CD4-positive, alpha-beta memory T cell (primary cell): Measurements from ENCODE around the gene IRF6. TPM values are rescaled to one million over a fixed set of nuclear protein-coding genes. Genes with fewer than 3 reads are reported as not detected.

Experiments used
- CTCF ChIA-PET: fragments of 350-600 bp; sonication (Branson Sonifier 250); formaldehyde crosslinking; loops from one replicate; lab custom pipeline; 2021; ENCODE audit warnings: inconsistent platforms; ENCODE audit not compliant: partially characterized antibody; lab: Charles Lee
- POLR2A ChIA-PET: fragments of 350-600 bp; sonication (Branson Sonifier 250); formaldehyde crosslinking; loops from one replicate; lab custom pipeline; 2021; ENCODE audit not compliant: partially characterized antibody; lab: Charles Lee
- DNase-seq, 5 donors: peaks; one replicate each; pipeline versions ENCODE4 v3.0.0 to v3.0.0-alpha.2; 2020 to 2022; ENCODE audit warnings: mixed read lengths in 1 of 5
- H3K27ac ChIP-seq: one replicate; pipeline ENCODE4 v1.7.0; 2013; ENCODE audit warnings: low read depth, low read length
- H3K27me3 ChIP-seq: 2 replicates; pipeline ENCODE4 v1.7.0; 2013; ENCODE audit warnings: mild to moderate bottlenecking, low read length, moderate library complexity; ENCODE audit not compliant: insufficient read depth
- H3K36me3 ChIP-seq: 2 replicates; pipeline ENCODE4 v1.7.0; 2013; ENCODE audit warnings: mild to moderate bottlenecking, low read length, moderate library complexity; ENCODE audit not compliant: insufficient read depth
- H3K4me1 ChIP-seq: 2 replicates; pipeline ENCODE4 v1.7.0; 2013; ENCODE audit warnings: mild to moderate bottlenecking, low read length, moderate library complexity; ENCODE audit not compliant: insufficient read depth
- H3K4me3 ChIP-seq, 2 donors: one replicate each; pipeline ENCODE4 v1.7.0; 2013; ENCODE audit warnings: low read length in 2 of 2, mild to moderate bottlenecking in 1 of 2
- H3K9me3 ChIP-seq, 2 donors: one replicate each; pipeline ENCODE4 v1.7.0; 2013; ENCODE audit warnings: low read length in 2 of 2, control low read depth in 1 of 2; ENCODE audit not compliant: control insufficient read depth in 1 of 2
- H3K27ac Mint-ChIP-seq, 7 donors: one replicate each; pipeline ENCODE4 v1.8.0; 2020 to 2021; ENCODE audit warnings: mixed read lengths in 7 of 7, mild to moderate bottlenecking in 6 of 7, inconsistent platforms in 3 of 7, moderate library complexity in 3 of 7
- H3K27me3 Mint-ChIP-seq, 2 donors: one replicate each; pipeline ENCODE4 v1.8.0; 2020 to 2021; ENCODE audit warnings: mixed read lengths in 2 of 2
- H3K36me3 Mint-ChIP-seq, 2 donors: one replicate each; pipeline ENCODE4 v1.8.0; 2020 to 2021; ENCODE audit warnings: mixed read lengths in 2 of 2, inconsistent platforms in 1 of 2, mild to moderate bottlenecking in 1 of 2
- H3K4me1 Mint-ChIP-seq, 4 donors: one replicate each; pipeline ENCODE4 v1.8.0; 2020 to 2021; ENCODE audit warnings: mixed read lengths in 4 of 4, mild to moderate bottlenecking in 1 of 4
- H3K4me3 Mint-ChIP-seq, 8 donors: one replicate each; pipeline ENCODE4 v1.8.0; 2020 to 2021; ENCODE audit warnings: mixed read lengths in 8 of 8, mild to moderate bottlenecking in 7 of 8, moderate library complexity in 6 of 8, inconsistent platforms in 3 of 8
- H3K9me3 Mint-ChIP-seq, 8 donors: one replicate each; pipeline ENCODE4 v1.8.0; 2020 to 2021; ENCODE audit warnings: mixed read lengths in 8 of 8, mild to moderate bottlenecking in 5 of 8, inconsistent platforms in 3 of 8, moderate library complexity in 1 of 8
- intact Hi-C: fragments of 100-400 bp; cut with micrococcal nuclease; formaldehyde crosslinking; loops from one replicate; pipeline ENCODE4 v1.15.1; 2023
- polyA plus RNA-seq, 2 donors: library from polyadenylated mRNA; unstranded; fragments of 300-500 nt; fragmentation: Illumina TruSeq; gene quantifications; one replicate each; pipeline ENCODE4 v1.2.3, GENCODE V29; 2021
- total RNA-seq, 2 experiments: library from RNA; stranded (reverse); gene quantifications; one replicate each; pipeline ENCODE4 v1.2.3, GENCODE V29; 2021

IRF6 gene
- total RNA-seq (under 1 TPM; 0.15 to 0.50 TPM), polyA plus RNA-seq (under 1 TPM in 1 of 2 donors, not detected in 1; 0.42 TPM)

GRCh38 chr1:209805875-209806760, at the start of gene IRF6:
Gene IRF6, minus strand, starts transcription at chr1:209806142. Its CDS starts 4,729 bp downstream, at chr1:209801413.
- peak; percentile 60 to 71 (median 69) for DNase-seq
- Histone ChIP-seq H3K4me3 (peak within 1 kb of the TSS in 1 of 2 donors; percentile 59), H3K4me1 (peaks cover 12% of the 10 kb centered on the region), H3K27me3 (no peaks in the 10 kb centered on the region), H3K27ac (no peak within 1 kb of the TSS), H3K9me3 (no peaks in the 10 kb centered on the region), H3K36me3 (no peaks in the 10 kb centered on the region)
- POLR2A ChIA-PET, result interaction anchor here (0.6 to 2.2 kb wide), 7 partner anchors 9 to 38 kb away, joined by 3 to 13 read pairs (median 3); partner anchors contain the start of gene UTP25
- Mint-ChIP-seq H3K4me1 (peaks cover 6 to 13% (median 10%) of the 10 kb centered on the region in 4 donors), H3K9me3 (peaks cover 0 to 1% (median 0%) of the 10 kb centered on the region in 8 donors), H3K36me3 (no peaks in the 10 kb centered on the region), H3K27me3 (peaks cover 0 to 5% of the 10 kb centered on the region in 2 donors), H3K27ac (peak within 1 kb of the TSS; percentile 75 to 94 (median 91)), H3K4me3 (peak within 1 kb of the TSS; percentile 91 to 97 (median 92))
- intact Hi-C loops, result loop anchor here (2.0 kb wide), 1 partner anchor 21 kb away; the partner anchor contains the start of gene UTP25
- CTCF ChIA-PET, result interaction anchor here (0.7 to 3.1 kb wide), 5 partner anchors 17 to 544 kb away, joined by 3 to 15 read pairs (median 10); partner anchors contain the start of gene UTP25

GRCh38 chr1:209855623-209856022, 49.7 kb upstream of the IRF6 start:
- H3K4me3 ChIP-seq, result no peak overlapping the region
- Mint-ChIP-seq H3K9me3 (no peaks in the 10 kb centered on the region), H3K27ac (no peak overlapping the region), H3K4me1 (peaks cover 0 to 2% (median 0%) of the 10 kb centered on the region in 4 donors), H3K36me3 (peaks cover 28 to 49% of the 10 kb centered on the region in 2 donors), H3K27me3 (no peaks in the 10 kb centered on the region), H3K4me3 (no peak overlapping the region)
- ChIA-PET CTCF (interaction anchor here (1.3 to 1.5 kb wide), 3 partner anchors 8 to 32 kb away, joined by 3 read pairs; no protein-coding TSS in a partner anchor), POLR2A (no interaction called here)
- no peak overlapping the region for H3K27ac ChIP-seq
- no peak for DNase-seq
- intact Hi-C loops, result no loop called here
- H3K36me3 ChIP-seq, result peaks cover 24% of the 10 kb centered on the region
- no peaks in the 10 kb centered on the region for H3K27me3 ChIP-seq
- no peaks in the 10 kb centered on the region for H3K4me1 ChIP-seq
- H3K9me3 ChIP-seq, result no peaks in the 10 kb centered on the region

DNA sequence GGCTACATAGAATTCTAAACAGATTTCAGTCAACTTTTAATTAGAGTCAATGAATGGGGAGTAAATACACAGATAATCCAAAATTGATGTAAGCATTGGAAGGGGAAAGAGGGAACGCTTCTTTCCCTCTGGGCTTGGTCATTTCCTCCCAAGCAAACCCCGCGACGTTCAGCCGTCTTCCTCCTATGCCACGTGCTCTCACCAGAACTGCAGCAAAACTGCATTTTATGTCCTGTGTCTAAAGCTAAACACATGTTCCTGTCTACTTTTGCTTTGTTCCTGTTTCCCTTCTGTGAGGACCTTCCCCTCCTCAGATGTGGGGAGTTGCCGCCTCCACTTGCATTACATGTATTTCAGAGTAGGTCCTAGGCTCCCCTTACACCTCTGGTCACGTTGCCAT, 49.1 kb upstream of the IRF6 start:
- H3K27ac ChIP-seq, result no peak overlapping the region
- H3K27me3 Mint-ChIP-seq, result no peaks in the 10 kb centered on the region
- peaks cover 35 to 55% of the 10 kb centered on the region in 2 donors for H3K36me3 Mint-ChIP-seq
- no peak for DNase-seq
- H3K9me3 Mint-ChIP-seq, result no peaks in the 10 kb centered on the region
- no peaks in the 10 kb centered on the region for H3K4me1 ChIP-seq
- no peaks in the 10 kb centered on the region for H3K27me3 ChIP-seq
- no peaks in the 10 kb centered on the region for H3K9me3 ChIP-seq
- peak overlapping the region in 1 of 7 donors; percentile 60 for H3K27ac Mint-ChIP-seq
- peaks cover 0 to 2% (median 1%) of the 10 kb centered on the region in 4 donors for H3K4me1 Mint-ChIP-seq
- CTCF ChIA-PET, result interaction anchor here (1.3 to 1.5 kb wide), 3 partner anchors 8 to 31 kb away, joined by 3 read pairs; no protein-coding TSS in a partner anchor
- H3K36me3 ChIP-seq, result peaks cover 25% of the 10 kb centered on the region
- POLR2A ChIA-PET, result no interaction called here
- intact Hi-C loops, result no loop called here
- H3K4me3 Mint-ChIP-seq, result no peak overlapping the region
- no peak overlapping the region for H3K4me3 ChIP-seq

DNA sequence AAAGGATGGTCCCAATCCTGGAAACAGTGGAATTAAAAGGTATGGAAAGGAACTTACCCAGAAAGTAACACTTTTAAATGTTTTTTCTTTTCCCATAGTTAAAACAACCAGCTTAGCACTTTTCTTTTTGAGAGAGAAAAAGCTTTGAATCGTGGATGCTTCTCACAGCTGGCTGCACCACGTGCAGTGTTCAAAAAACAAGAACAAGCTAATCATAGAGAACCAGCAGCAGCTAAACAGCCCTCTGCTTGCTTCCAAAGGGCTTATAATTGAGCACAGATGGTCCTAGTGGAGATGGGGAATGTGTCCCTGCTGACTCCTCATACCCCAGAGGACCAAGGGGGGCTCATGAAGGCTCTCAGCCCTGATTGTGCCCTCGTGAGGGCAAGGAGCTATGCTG, 48.3 kb upstream of the IRF6 start:
- POLR2A ChIA-PET, result no interaction called here
- Mint-ChIP-seq H3K27ac (peak overlapping the region in 2 of 7 donors; percentile 30 to 59), H3K27me3 (no peaks in the 10 kb centered on the region)

DNA sequence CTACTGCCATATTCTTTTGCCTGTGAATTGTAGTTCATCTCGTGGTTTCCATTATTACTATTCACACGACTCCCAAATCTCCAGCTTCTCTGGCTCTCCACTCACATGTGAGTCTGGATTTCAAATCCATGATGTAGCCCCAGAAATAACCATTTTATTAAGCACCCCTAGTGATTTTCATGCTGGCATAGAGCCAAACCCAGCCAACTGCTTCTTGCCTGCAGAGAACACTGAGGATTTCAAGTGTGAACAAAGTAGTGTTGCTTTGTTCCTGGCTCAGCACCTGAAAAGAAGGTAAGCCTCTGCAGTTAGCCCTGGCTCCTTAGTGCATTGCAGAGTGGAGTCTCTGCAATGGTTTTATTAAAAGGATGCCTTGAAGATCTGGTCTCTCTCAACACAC, 47.7 kb upstream of the IRF6 start:
- CTCF ChIA-PET, result interaction anchor here (1.2 kb wide), 2 partner anchors 455 to 460 kb away, joined by 3 read pairs; no protein-coding TSS in a partner anchor
- H3K36me3 ChIP-seq, result peaks cover 37% of the 10 kb centered on the region
- H3K27me3 Mint-ChIP-seq, result no peaks in the 10 kb centered on the region
- H3K27ac ChIP-seq, result no peak overlapping the region
- no peak for DNase-seq
- no peaks in the 10 kb centered on the region for H3K27me3 ChIP-seq
- no peak overlapping the region for H3K4me3 Mint-ChIP-seq
- intact Hi-C loops, result no loop called here
- H3K9me3 ChIP-seq, result no peaks in the 10 kb centered on the region
- no peaks in the 10 kb centered on the region for H3K9me3 Mint-ChIP-seq
- H3K27ac Mint-ChIP-seq, result peak overlapping the region in 2 of 7 donors; percentile 16 to 19
- no peak overlapping the region for H3K4me3 ChIP-seq
- peaks cover 0 to 2% (median 1%) of the 10 kb centered on the region in 4 donors for H3K4me1 Mint-ChIP-seq
- peaks cover 41 to 61% of the 10 kb centered on the region in 2 donors for H3K36me3 Mint-ChIP-seq
- H3K4me1 ChIP-seq, result no peaks in the 10 kb centered on the region
- POLR2A ChIA-PET, result no interaction called here

More for the DNA sequence above, 48.3 kb upstream of the IRF6 start:
- intact Hi-C loops, result no loop called here
- Mint-ChIP-seq H3K4me3 (no peak overlapping the region), H3K9me3 (no peaks in the 10 kb centered on the region), H3K36me3 (peaks cover 39 to 60% of the 10 kb centered on the region in 2 donors), H3K4me1 (peaks cover 0 to 2% (median 1%) of the 10 kb centered on the region in 4 donors)
- no peaks in the 10 kb centered on the region for H3K9me3 ChIP-seq
- H3K36me3 ChIP-seq, result peaks cover 32% of the 10 kb centered on the region
- DNase-seq, result no peak
- no peaks in the 10 kb centered on the region for H3K4me1 ChIP-seq
- no peak overlapping the region for H3K4me3 ChIP-seq
- no peaks in the 10 kb centered on the region for H3K27me3 ChIP-seq
- no peak overlapping the region for H3K27ac ChIP-seq
- CTCF ChIA-PET, result interaction anchor here (1.2 to 1.5 kb wide), 3 partner anchors 31 to 459 kb away, joined by 3 read pairs; no protein-coding TSS in a partner anchor

- Mint-ChIP-seq H3K36me3 (peaks cover 58 to 80% of the 10 kb centered on the region in 2 donors), H3K9me3 (no peaks in the 10 kb centered on the region), H3K27ac (peak overlapping the region in 4 of 7 donors; percentile 8 to 55 (median 30)), H3K4me1 (peaks cover 0 to 6% (median 5%) of the 10 kb centered on the region in 4 donors), H3K4me3 (no peak overlapping the region), H3K27me3 (no peaks in the 10 kb centered on the region)
- Histone ChIP-seq H3K4me3 (no peak overlapping the region), H3K27ac (no peak overlapping the region), H3K27me3 (no peaks in the 10 kb centered on the region), H3K36me3 (peaks cover 40% of the 10 kb centered on the region), H3K9me3 (no peaks in the 10 kb centered on the region), H3K4me1 (no peaks in the 10 kb centered on the region)
- POLR2A ChIA-PET, result no interaction called here
- CTCF ChIA-PET, result interaction anchor here (2.5 to 3.6 kb wide), 2 partner anchors 10 to 27 kb away, joined by 14 to 20 read pairs; no protein-coding TSS in a partner anchor
- intact Hi-C loops, result no loop called here
- no peak for DNase-seq
Observed at GRCh38 chr1:209850342-209850979, 44.5 kb upstream of the IRF6 start.
